ENCODE data around the gene LRRC74B. TPM values are rescaled to one million over a fixed set of nuclear protein-coding genes. Genes with fewer than 3 reads are reported as not detected.

The LRRC74B gene
- total RNA-seq = not detected
- long read RNA-seq = 0 reads

DNA sequence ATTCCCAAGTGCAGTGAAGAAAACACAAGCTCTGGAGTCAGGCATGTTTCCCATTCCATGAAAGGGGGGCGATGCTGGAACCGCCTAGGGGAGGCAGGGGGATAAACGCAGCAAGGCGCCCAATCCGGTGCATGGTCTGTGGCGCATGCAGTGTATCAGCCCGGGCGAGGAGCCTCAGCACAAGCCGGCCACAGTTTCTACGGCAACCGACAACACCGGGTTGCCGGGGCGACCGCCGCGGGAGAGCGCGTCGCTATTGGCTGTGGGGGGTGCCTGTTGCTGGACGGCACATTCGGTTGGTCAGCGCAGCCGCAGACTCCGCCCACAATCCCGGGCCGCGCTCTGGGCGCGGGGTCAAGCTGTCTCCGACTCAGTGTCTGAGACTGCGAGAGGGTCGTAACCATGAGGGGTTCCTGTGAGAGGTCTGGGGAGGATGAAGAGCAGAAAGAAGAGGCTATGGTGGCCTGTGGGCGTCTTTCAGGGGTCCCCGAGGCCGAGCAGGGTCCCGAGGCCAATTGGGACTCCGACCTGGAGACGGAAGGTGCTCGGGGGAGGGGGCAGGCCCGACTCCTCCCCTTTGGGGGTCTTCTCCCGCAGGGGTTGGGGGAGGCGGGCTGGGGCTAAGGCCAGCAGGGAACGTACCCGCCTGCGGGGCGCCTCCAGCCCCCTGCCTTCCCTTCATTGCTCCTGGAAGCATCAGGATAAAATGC lies at the start of gene LRRC74B:
LRRC74B (plus strand) TSS at position 362 of the 710 bp plus-strand sequence; CDS start at position 403, 41 bp downstream.
- Histone ChIP-seq H3K36me3 (no peaks in the 10 kb centered on the region), H3K27ac (peak within 1 kb of the TSS; percentile 36), H3K27me3 (no peaks in the 10 kb centered on the region), H3K4me1 (peaks cover 13% of the 10 kb centered on the region), H3K4me3 (peak within 1 kb of the TSS; percentile 34), H3K9me3 (no peaks in the 10 kb centered on the region)
- TF ChIP-seq, protein P1, sequence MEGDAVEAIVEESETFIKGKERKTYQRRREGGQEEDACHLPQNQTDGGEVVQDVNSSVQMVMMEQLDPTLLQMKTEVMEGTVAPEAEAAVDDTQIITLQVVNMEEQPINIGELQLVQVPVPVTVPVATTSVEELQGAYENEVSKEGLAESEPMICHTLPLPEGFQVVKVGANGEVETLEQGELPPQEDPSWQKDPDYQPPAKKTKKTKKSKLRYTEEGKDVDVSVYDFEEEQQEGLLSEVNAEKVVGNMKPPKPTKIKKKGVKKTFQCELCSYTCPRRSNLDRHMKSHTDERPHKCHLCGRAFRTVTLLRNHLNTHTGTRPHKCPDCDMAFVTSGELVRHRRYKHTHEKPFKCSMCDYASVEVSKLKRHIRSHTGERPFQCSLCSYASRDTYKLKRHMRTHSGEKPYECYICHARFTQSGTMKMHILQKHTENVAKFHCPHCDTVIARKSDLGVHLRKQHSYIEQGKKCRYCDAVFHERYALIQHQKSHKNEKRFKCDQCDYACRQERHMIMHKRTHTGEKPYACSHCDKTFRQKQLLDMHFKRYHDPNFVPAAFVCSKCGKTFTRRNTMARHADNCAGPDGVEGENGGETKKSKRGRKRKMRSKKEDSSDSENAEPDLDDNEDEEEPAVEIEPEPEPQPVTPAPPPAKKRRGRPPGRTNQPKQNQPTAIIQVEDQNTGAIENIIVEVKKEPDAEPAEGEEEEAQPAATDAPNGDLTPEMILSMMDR (IDR thresholded peaks at IDR 0.05) = no peak
- DNase-seq (peak; percentile 91), ATAC-seq (peak; percentile 91)
- intact Hi-C loops (cut with DNase I) = no loop called here

DNA sequence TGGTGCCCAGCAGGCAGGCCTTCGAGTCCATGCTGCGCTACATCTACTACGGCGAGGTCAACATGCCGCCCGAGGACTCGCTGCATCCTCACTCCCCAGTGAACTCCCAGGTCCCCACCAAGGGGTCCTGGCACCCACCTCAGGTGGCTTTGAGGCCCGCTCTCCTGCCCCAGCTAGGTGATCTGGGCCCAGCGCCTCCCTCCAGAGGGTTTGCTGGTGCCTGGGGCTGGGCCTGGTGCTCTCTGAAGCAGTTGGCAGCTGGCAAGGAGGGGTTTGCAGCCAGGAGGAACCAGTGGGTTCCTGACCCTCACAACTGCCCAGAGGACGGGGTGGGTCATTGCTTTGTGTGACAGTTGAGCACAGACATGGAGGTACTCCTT lies 49.7 kb upstream of the LRRC74B start:
- intact Hi-C loops (cut with DNase I) = no loop called here
- peaks cover 14% of the 10 kb centered on the region for H3K4me1 ChIP-seq
- H3K27ac ChIP-seq = no peak overlapping the region
- H3K36me3 ChIP-seq = peaks cover 63% of the 10 kb centered on the region
- DNase-seq (no peak), ATAC-seq (no peak)
- H3K4me3 ChIP-seq = no peak overlapping the region
- H3K9me3 ChIP-seq = no peaks in the 10 kb centered on the region
- no peaks in the 10 kb centered on the region for H3K27me3 ChIP-seq
- TF ChIP-seq, protein P1 (IDR thresholded peaks at IDR 0.05) = no peak

GRCh38 chr22:20996598-20997535 lies 48.9 kb upstream of the LRRC74B start:
- intact Hi-C loops (cut with DNase I) = no loop called here
- no peak overlapping the region for H3K27ac ChIP-seq
- peaks cover 56% of the 10 kb centered on the region for H3K36me3 ChIP-seq
- ATAC-seq (no peak), DNase-seq (no peak)
- no peaks in the 10 kb centered on the region for H3K9me3 ChIP-seq
- H3K4me1 ChIP-seq = peaks cover 15% of the 10 kb centered on the region
- no peak overlapping the region for H3K4me3 ChIP-seq
- no peaks in the 10 kb centered on the region for H3K27me3 ChIP-seq
- TF ChIP-seq, protein P1 (IDR thresholded peaks at IDR 0.05) = no peak

DNA sequence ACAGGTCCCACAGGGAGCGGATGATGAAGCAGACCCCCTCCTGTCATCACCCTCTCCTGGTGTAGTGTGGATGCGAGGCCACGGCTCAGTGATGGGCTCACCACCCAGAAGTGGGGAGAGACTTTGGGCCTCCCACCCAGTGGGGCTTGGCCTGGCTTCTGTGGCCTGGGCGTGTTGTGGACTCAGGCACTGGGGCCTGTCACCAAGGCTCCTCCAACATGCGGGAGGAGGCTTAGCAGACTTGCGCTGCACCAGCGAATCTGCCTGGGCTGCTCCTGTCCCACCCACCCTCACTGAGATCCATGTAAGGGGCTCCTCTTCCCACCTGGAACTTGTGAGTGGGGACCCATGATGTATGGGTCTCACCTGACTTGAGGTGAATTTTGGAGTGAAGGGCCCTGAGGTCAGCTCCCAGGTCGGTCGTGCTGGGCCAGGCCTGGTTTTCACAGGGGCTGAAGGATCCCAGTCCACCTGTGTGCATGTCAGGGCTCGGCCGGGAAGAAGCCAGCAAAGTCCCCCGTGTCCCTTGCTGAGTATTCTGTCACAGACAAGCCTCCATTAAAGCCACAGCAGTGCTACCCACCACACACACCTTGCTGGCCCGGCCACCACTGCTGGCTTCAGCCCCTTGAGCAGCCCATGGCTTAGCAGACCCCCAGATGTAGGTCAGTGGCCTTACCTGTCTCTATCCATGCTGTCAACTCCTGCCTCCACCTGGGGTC lies 48.0 kb upstream of the LRRC74B start:
- intact Hi-C loops (cut with DNase I) = no loop called here
- TF ChIP-seq, protein P1 (IDR thresholded peaks at IDR 0.05) = no peak
- no peak overlapping the region for H3K4me3 ChIP-seq
- H3K27me3 ChIP-seq = no peaks in the 10 kb centered on the region
- peaks cover 48% of the 10 kb centered on the region for H3K36me3 ChIP-seq
- no peaks in the 10 kb centered on the region for H3K9me3 ChIP-seq
- ATAC-seq (no peak), DNase-seq (peak; percentile 63)
- no peak overlapping the region for H3K27ac ChIP-seq
- peaks cover 15% of the 10 kb centered on the region for H3K4me1 ChIP-seq
